Gastroesophageal sphincter (tissue), 2 donors: ENCODE measurements around the gene ZNF157.
"Not testable (repeated sequence)": the region's sequence is repeated elsewhere in the genome, so short reads cannot be mapped to it uniquely, and the experiment has no call there.

Source experiments
- POLR2A ChIP-seq, 2 donors: fragments of 450-650 bp; IDR thresholded peaks; one replicate each; pipeline ENCODE4 v1.6.1; 2017; ENCODE audit warnings: antibody characterized with exemption in 2 of 2, mild to moderate bottlenecking in 2 of 2, moderate library complexity in 1 of 2
- POLR2AphosphoS5 ChIP-seq: sonication (generic); formaldehyde crosslinking; IDR thresholded peaks from one replicate; pipeline ENCODE4 v1.6.1; 2017; ENCODE audit warnings: antibody characterized with exemption

DNA sequence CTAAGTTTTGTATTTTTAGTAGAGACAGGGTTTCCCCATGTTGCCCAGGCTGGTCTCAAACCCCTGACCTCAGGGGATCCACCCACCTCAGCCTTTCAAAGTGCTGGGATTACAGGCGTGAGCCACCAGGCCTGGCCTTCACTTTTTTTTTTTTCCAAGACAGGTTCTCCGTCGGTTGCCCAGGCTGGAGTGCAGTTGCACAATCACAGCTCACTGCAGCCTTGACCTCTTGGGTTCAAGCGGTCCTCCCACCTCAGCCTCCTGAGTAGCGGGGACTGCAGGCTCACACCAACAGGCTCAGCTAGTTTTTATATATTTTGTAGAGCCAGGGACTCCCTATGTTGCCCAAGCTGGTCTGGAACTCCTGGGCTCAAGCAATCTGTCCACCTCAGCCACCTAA is 37.6 kb upstream of the ZNF157 start:
- TF ChIP-seq POLR2AphosphoS5; POLR2A (IDR thresholded peaks at IDR 0.05): not testable (repeated sequence)
